Activated naive CD4-positive, alpha-beta T cell treated with anti-CD3 and anti-CD28 coated beads, Interleukin-2, amount 50 U/mL, for 24 hours (primary cell): ENCODE results near the gene PAPOLB.

ENCODE experiments used
- H3K27ac Mint-ChIP-seq: one replicate; pipeline ENCODE4 v1.8.0; 2021; ENCODE audit warnings: mild to moderate bottlenecking, mixed read lengths
- H3K27me3 Mint-ChIP-seq: one replicate; pipeline ENCODE4 v1.8.0; 2021; ENCODE audit warnings: mixed read lengths
- H3K36me3 Mint-ChIP-seq: one replicate; pipeline ENCODE4 v1.8.0; 2021; ENCODE audit warnings: mixed read lengths
- H3K4me1 Mint-ChIP-seq: one replicate; pipeline ENCODE4 v1.8.0; 2021; ENCODE audit warnings: mixed read lengths
- H3K4me3 Mint-ChIP-seq: one replicate; pipeline ENCODE4 v1.8.0; 2021; ENCODE audit warnings: mild to moderate bottlenecking, mixed read lengths
- H3K9me3 Mint-ChIP-seq: one replicate; pipeline ENCODE4 v1.8.0; 2021; ENCODE audit warnings: mixed read lengths

The PAPOLB gene

GRCh38 chr7:4883033-4883371 is 21.2 kb upstream of the PAPOLB start:
- H3K4me1 Mint-ChIP-seq = peaks cover 12% of the 10 kb centered on the region
- H3K36me3 Mint-ChIP-seq = no peaks in the 10 kb centered on the region
- H3K27ac Mint-ChIP-seq = no peak overlapping the region
- H3K27me3 Mint-ChIP-seq = peaks cover 27% of the 10 kb centered on the region
- H3K4me3 Mint-ChIP-seq = peak overlapping the region; percentile 78
- no peaks in the 10 kb centered on the region for H3K9me3 Mint-ChIP-seq

DNA sequence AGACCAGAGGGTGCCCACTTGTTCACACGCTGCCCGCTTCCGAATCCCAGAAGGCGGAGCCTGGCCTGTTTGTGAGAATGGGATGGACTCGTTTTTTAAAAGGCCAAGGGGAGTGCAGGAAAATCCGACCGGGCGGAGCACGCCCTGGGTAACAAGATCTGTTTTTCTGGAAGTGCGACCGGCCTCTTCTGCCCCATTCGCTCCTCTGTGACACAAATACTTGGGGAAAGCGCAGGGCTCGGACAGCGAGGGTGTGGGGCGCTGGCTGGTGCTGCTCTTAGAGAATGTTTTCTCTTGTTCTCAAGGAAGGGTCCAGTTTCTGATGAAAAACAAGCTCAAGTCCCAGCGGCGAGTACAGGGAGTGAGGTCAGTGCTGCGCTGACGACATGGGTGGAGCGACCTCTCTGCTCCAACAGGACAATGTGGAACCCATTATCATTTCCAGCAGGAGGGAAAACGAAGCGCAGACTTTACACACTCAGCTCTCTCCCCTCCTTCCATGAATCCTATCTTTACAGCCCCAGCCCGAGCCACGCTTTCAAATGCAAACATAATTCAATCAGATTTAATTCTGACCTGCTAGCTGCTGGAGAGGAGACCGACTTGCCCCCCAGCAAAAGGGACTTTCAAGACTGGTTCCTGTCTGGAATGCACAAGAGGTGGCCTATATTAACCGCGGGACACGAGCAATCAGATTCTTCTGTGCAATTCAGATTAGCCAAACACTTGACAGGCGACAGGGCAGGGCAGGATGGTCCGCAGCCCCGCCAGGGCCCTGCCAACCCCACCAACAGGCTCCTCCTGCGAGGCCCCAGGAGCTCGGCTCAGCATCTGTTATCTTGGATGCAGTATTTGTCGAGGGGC is 20.6 kb upstream of the PAPOLB start:
- Mint-ChIP-seq H3K36me3 (no peaks in the 10 kb centered on the region), H3K27ac (no peak overlapping the region), H3K4me1 (peaks cover 12% of the 10 kb centered on the region), H3K9me3 (no peaks in the 10 kb centered on the region), H3K4me3 (peak overlapping the region; percentile 78), H3K27me3 (peaks cover 26% of the 10 kb centered on the region)

DNA sequence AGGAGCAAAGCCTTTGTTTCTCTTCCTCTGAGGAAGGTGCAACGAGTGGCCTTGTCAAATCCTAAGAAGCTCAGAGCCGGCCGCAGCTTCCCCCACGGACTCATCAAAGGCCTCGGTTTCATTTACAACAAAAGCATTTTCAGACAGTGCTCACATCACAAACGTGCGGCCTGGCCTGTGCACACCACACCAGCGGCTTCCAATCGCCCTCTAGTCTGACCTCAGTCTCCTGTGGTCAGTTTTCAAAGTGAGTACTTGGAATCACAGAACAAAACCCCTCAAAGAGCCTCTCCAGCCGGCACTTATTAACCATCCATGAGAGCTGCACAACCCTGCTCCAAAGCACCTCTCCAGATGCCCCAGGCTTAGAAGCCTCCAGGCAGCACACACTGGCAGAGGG is 18.4 kb upstream of the PAPOLB start:
- Mint-ChIP-seq H3K4me1 (peaks cover 12% of the 10 kb centered on the region), H3K9me3 (no peaks in the 10 kb centered on the region), H3K27ac (no peak overlapping the region), H3K4me3 (no peak overlapping the region), H3K27me3 (peaks cover 24% of the 10 kb centered on the region), H3K36me3 (no peaks in the 10 kb centered on the region)

DNA sequence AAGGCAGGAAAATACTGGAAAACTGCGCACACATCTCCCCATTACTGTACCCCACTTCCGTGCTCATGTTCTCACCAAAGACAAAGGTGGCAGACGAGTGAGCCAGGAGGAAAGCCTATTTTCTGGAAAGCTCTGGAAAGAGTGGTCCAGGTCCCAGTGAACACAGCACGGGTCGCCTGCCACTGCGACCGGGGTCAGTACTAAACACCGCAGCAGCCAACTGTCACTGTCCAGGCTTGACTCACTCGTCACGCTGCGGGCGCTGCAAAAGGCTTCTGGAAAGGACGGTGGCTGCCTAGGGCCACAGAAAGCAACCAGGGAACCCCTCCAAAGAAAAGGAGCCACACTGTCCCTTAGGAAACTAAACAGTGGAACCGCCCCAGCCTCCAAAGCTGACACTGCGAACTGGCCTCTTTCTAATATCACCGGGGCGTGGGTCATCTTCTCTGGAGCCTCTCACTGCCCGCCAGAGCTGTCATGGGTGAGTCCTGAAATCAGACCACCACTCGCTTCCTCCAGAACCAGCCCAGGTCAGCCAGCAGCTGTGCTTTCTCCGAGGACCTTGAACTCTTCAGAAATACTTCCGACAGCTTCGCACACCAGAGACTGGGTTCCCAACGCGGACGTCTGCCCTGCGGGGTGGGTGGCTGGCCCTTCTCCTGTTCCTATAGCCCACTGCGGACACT is 17.7 kb upstream of the PAPOLB start:
- peaks cover 23% of the 10 kb centered on the region for H3K27me3 Mint-ChIP-seq
- H3K27ac Mint-ChIP-seq = no peak overlapping the region
- H3K36me3 Mint-ChIP-seq = no peaks in the 10 kb centered on the region
- no peak overlapping the region for H3K4me3 Mint-ChIP-seq
- peaks cover 12% of the 10 kb centered on the region for H3K4me1 Mint-ChIP-seq
- no peaks in the 10 kb centered on the region for H3K9me3 Mint-ChIP-seq

DNA sequence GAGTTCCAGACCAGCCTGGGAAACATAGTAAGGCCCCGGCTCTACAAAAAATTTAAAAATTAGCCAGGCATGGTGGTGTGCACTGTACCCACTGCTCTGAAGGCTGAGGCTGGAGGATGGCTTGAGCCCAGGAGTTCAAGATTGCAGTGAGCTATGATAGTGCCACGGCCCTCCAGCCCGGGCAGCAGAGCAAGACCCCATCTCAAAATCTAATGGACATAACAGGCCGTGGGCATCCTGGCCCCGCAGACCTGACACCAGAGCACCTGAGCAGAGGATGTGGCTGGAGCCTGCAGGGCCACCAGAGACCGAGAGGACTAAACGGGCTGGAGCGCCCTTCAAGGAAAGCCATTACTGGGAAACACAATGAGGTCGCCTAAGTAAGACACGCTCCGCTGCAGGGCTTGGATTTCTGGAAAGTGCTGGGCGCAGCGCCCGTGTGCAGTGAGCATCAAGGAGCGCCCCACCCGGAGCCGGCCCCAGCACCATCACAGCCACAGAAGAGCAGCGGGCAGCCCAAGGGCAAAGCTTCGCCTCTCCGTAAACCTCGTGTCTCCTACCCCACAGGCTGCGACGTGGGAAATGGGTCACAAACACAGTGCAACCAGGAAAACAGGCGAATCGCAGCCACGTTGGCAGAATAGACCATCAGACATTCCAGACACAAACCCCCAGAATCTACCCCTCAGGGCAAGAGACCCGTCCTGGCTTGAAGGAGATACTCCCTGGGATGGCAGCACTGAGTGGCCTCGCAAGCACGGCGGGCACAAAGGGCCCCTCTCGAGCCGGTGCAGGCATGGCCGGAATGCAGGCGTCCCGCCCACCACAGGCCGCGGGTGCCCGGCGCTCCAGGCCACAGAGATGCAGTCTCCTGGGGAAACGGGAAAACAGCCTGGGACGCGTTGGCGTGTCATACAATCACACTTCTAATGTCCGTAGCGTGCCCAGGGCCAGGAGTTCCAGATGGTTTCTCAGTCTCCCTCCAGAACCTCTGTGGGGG is 16.8 kb upstream of the PAPOLB start:
- no peaks in the 10 kb centered on the region for H3K9me3 Mint-ChIP-seq
- peaks cover 12% of the 10 kb centered on the region for H3K4me1 Mint-ChIP-seq
- peaks cover 18% of the 10 kb centered on the region for H3K27me3 Mint-ChIP-seq
- H3K36me3 Mint-ChIP-seq = no peaks in the 10 kb centered on the region
- H3K27ac Mint-ChIP-seq = no peak overlapping the region
- H3K4me3 Mint-ChIP-seq = no peak overlapping the region

DNA sequence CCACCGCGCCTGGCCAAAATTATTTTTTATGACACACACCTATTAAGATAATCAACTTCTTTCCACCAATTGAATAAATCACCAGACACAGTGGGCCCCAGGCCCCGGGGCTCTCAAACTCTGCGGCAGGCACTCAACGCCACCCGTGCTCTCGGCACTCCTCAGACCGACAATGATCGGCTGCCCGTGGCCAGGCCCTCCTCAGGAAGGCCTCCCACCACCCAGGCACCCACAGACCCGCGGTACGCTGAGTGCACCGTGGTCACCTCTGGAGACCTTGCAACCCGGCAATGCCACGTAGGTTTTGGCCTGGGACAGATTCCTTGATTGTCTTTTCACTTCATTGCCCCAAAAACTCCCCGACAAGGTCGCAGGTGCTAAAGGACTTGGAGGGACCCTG is 14.8 kb upstream of the PAPOLB start:
- Mint-ChIP-seq H3K36me3 (no peaks in the 10 kb centered on the region), H3K9me3 (no peaks in the 10 kb centered on the region), H3K4me3 (no peak overlapping the region), H3K27me3 (peaks cover 11% of the 10 kb centered on the region), H3K27ac (no peak overlapping the region), H3K4me1 (no peaks in the 10 kb centered on the region)

GRCh38 chr7:4875391-4875790 is 13.6 kb upstream of the PAPOLB start:
- Mint-ChIP-seq H3K36me3 (no peaks in the 10 kb centered on the region), H3K4me1 (peaks cover 4% of the 10 kb centered on the region), H3K27ac (no peak overlapping the region), H3K4me3 (no peak overlapping the region), H3K27me3 (peaks cover 10% of the 10 kb centered on the region), H3K9me3 (no peaks in the 10 kb centered on the region)

DNA sequence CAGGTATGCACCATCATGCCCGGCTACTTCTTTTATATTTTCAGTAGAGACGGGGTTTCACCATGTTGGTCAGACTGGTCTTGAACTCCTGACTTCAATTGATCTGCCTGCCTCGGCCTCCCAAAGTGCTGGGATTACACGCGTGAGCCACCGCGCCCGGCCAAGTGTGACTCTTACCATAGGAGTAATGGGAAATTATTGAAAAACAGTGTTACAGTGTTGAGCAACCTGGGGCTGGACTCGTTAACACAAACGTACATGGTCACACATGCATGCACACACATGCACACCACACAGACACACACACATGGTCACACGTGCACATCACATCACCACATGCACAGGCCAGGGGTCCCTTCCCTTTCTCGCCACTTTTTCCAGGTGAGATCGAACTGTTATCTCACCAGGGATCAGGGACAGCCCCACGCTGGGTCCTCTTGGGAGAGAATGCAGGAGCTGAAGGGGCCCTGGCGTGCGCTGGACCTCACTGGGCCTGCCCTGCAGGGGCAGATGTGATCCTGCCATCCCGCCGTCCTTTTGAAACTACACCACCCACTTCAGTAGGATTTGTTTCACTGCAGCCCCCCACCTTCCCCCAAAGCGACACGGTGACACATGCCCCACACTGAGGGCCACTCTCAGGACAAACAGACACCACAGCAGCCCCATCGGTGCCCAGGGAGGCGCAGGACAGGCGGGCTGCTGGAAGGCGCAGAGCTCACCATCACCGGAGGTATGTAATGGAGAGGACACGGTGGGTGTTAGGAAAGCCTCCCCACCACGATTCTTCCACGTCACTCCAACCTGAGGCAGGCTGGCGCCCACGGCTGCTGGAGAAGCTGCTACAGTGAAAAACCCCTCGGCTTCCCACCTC is 11.5 kb upstream of the PAPOLB start:
- Mint-ChIP-seq H3K27ac (no peak overlapping the region), H3K27me3 (peaks cover 10% of the 10 kb centered on the region), H3K4me1 (peaks cover 4% of the 10 kb centered on the region), H3K4me3 (no peak overlapping the region), H3K36me3 (no peaks in the 10 kb centered on the region), H3K9me3 (no peaks in the 10 kb centered on the region)

DNA sequence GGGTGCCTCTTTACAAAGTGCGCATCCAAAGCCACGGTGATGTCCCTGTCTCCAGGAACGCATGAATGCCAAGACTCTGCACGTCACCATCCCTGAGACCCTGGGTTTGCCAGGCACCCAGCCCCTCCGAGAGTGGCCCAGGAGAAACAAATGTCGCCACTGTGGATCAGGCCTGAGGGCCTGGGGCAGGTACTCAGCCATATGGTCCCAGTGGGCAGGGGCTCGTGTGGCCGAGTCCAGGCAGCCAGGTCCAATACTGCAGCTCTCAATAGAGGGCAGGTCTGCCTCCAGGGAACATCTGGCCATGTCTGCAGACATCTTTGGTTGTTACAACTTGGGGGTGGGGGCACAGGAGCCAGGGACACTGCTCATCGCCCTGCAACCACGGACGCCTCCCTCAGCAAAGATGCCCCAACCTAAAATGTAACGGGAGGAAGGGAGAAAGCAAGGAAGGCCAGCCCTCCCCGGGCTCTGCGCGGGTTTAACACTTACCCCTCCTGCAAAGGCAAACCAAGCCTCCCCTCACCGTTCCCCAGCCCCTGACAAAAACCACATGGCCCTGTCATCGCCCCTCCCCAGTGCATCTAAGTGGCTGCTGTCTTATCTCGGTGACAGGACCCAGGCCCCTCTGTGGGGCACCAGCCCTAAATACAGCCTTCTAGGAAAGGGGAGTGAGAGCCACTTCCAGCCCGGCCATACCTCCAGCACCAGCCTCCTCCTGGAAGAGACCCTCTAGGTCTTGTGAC is 10.3 kb upstream of the PAPOLB start:
- Mint-ChIP-seq H3K4me1 (peaks cover 4% of the 10 kb centered on the region), H3K36me3 (no peaks in the 10 kb centered on the region), H3K27me3 (peaks cover 9% of the 10 kb centered on the region), H3K27ac (no peak overlapping the region), H3K9me3 (no peaks in the 10 kb centered on the region), H3K4me3 (no peak overlapping the region)

- no peak overlapping the region for H3K27ac Mint-ChIP-seq
- H3K4me3 Mint-ChIP-seq = no peak overlapping the region
- H3K27me3 Mint-ChIP-seq = peaks cover 9% of the 10 kb centered on the region
Observed at GRCh38 chr7:4871056-4871680, 9.3 kb upstream of the PAPOLB start.

DNA sequence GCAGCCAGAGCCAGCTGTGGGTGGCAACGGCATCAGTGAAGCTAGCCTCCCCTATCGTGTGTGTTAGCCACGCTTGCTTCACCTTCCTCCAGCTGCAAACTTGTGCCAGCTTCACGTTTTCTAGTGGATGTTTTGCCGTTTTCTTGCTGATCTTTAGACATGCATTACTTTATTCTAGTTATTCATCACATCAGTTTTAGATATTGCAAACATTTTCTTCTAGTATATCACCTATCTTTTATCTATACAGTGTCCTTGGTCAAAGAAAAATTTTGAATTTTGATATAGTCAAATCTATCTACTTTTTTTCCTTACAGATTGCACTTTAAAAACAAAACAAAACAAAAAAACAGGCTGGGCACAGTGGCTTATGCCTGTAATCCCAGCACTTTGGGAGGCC is 6.7 kb upstream of the PAPOLB start:
- no peak overlapping the region for H3K27ac Mint-ChIP-seq
- H3K9me3 Mint-ChIP-seq = peaks cover 2% of the 10 kb centered on the region
- H3K4me3 Mint-ChIP-seq = no peak overlapping the region
- H3K36me3 Mint-ChIP-seq = peaks cover 3% of the 10 kb centered on the region
- H3K27me3 Mint-ChIP-seq = peaks cover 25% of the 10 kb centered on the region
- peaks cover 4% of the 10 kb centered on the region for H3K4me1 Mint-ChIP-seq

More at GRCh38 chr7:4871056-4871680, 9.3 kb upstream of the PAPOLB start:
- no peaks in the 10 kb centered on the region for H3K9me3 Mint-ChIP-seq
- no peaks in the 10 kb centered on the region for H3K36me3 Mint-ChIP-seq
- peaks cover 4% of the 10 kb centered on the region for H3K4me1 Mint-ChIP-seq

- Mint-ChIP-seq H3K27me3 (peaks cover 33% of the 10 kb centered on the region), H3K27ac (no peak overlapping the region), H3K9me3 (peaks cover 10% of the 10 kb centered on the region), H3K36me3 (peaks cover 8% of the 10 kb centered on the region), H3K4me3 (no peak overlapping the region), H3K4me1 (peaks cover 9% of the 10 kb centered on the region)
Observed at GRCh38 chr7:4866528-4867496, 5.0 kb upstream of the PAPOLB start.

- H3K36me3 Mint-ChIP-seq = peaks cover 8% of the 10 kb centered on the region
- peaks cover 49% of the 10 kb centered on the region for H3K27me3 Mint-ChIP-seq
- peaks cover 4% of the 10 kb centered on the region for H3K4me1 Mint-ChIP-seq
- H3K27ac Mint-ChIP-seq = no peak overlapping the region
- H3K4me3 Mint-ChIP-seq = peak overlapping the region; percentile 54
- peaks cover 10% of the 10 kb centered on the region for H3K9me3 Mint-ChIP-seq
Observed at GRCh38 chr7:4862156-4862555, 326 bp upstream of the PAPOLB start.
